Esophagus mucosa (tissue), 1 donor: Measurements from ENCODE around the gene KRT72. TPM values are rescaled to one million over a fixed set of nuclear protein-coding genes. Genes with fewer than 3 reads are reported as not detected.

Source experiments
- ATAC-seq: fragments of 200-7000 bp; cut with Tn5 transposase; one replicate; pipeline ENCODE4 v1.9.1; 2020
- total RNA-seq: library from RNA; stranded (reverse); gene quantifications from one replicate; pipeline ENCODE4 v1.2.4, GENCODE V29; 2023
- donor health status: DM: yes; HTN: yes; CAD: no.

KRT72 gene
- total RNA-seq, 1 donor from 2014 or later = not detected

- no peak for ATAC-seq
Measured at GRCh38 chr12:52541709-52542108, 59.6 kb downstream of the KRT72 start.

GRCh38 chr12:52540531-52540930 is 60.7 kb downstream of the KRT72 start:
- ATAC-seq = no peak

- no peak for ATAC-seq
Measured at GRCh38 chr12:52539821-52540173, 61.5 kb downstream of the KRT72 start.

- ATAC-seq = no peak
Measured at GRCh38 chr12:52539083-52539820, 62.0 kb downstream of the KRT72 start.

GRCh38 chr12:52537101-52537500 is 64.2 kb downstream of the KRT72 start:
- peak; percentile 6 for ATAC-seq

Other genes with a start within 250 kb of the KRT72 start
- gene KRT85, start 234.0 kb downstream of the KRT72 start, total RNA-seq = not detected
- not detected for gene KRT84, start 215.8 kb downstream of the KRT72 start, total RNA-seq
- gene KRT82, start 195.1 kb downstream of the KRT72 start, total RNA-seq = not detected
- 0.84 TPM for gene KRT75, start 167.1 kb downstream of the KRT72 start, total RNA-seq
- gene KRT6B, start 149.3 kb downstream of the KRT72 start, total RNA-seq = 2,496 TPM
- 2,886 TPM for gene KRT6C, start 127.7 kb downstream of the KRT72 start, total RNA-seq
- 18,870 TPM for gene KRT6A, start 108.2 kb downstream of the KRT72 start, total RNA-seq
- 11,855 TPM for gene KRT5, start 81.1 kb downstream of the KRT72 start, total RNA-seq
- gene KRT71, start 48.3 kb downstream of the KRT72 start, total RNA-seq = not detected
- gene KRT74, start 27.6 kb downstream of the KRT72 start, total RNA-seq = 0.12 TPM
- gene KRT73, start 17.1 kb upstream of the KRT72 start, total RNA-seq = not detected
- gene KRT2, start 50.7 kb upstream of the KRT72 start, total RNA-seq = not detected
- gene KRT1, start 78.9 kb upstream of the KRT72 start, total RNA-seq = 2.5 TPM
- not detected for gene KRT77, start 102.1 kb upstream of the KRT72 start, total RNA-seq
- 0.08 TPM for gene KRT76, start 175.9 kb upstream of the KRT72 start, total RNA-seq
- gene KRT3, start 194.7 kb upstream of the KRT72 start, total RNA-seq = 1.0 TPM
- 1,080 TPM for gene KRT4, start 212.7 kb upstream of the KRT72 start, total RNA-seq
- 0.32 TPM for gene KRT79, start 232.8 kb upstream of the KRT72 start, total RNA-seq
- gene KRT78, start 247.5 kb upstream of the KRT72 start, total RNA-seq = 291 TPM